Fibroblast of lung (primary cell): Measurements from ENCODE around the gene SLC38A1. TPM values are rescaled to one million over a fixed set of nuclear protein-coding genes. Genes with fewer than 3 reads are reported as not detected.

ENCODE experiments used
- DNase-seq, 2 donors: peaks; one replicate each; pipeline versions ENCODE4 v3.0.0 to v3.0.0-alpha.2; 2010; ENCODE audit warnings: low read depth in 2 of 2
- H2AFZ ChIP-seq: 2 replicates; pipeline ENCODE4 v1.5.1; 2012; ENCODE audit warnings: low read length, control low read depth, inconsistent platforms
- H3K27ac ChIP-seq: 2 replicates; pipeline ENCODE4 v1.5.1; 2011; ENCODE audit warnings: low read length, control low read depth; ENCODE audit not compliant: insufficient read depth
- H3K27me3 ChIP-seq: 2 replicates; pipeline ENCODE4 v1.5.1; 2011; ENCODE audit warnings: mild to moderate bottlenecking, low read length; ENCODE audit not compliant: control insufficient read depth, insufficient read depth
- H3K36me3 ChIP-seq: 2 replicates; pipeline ENCODE4 v1.5.1; 2011; ENCODE audit warnings: low read length; ENCODE audit not compliant: control insufficient read depth, insufficient read depth
- H3K4me1 ChIP-seq: 2 replicates; pipeline ENCODE4 v1.5.1; 2011; ENCODE audit warnings: low read length; ENCODE audit not compliant: control insufficient read depth, insufficient read depth; ENCODE audit errors: extremely low read depth
- H3K4me2 ChIP-seq: 2 replicates; pipeline ENCODE4 v1.5.1; 2011; ENCODE audit warnings: low read length, control low read depth; ENCODE audit not compliant: insufficient read depth; ENCODE audit errors: extremely low read depth
- H3K4me3 ChIP-seq, 4 experiments: fragments of 200-600 bp in 1 of 4; sonication (generic) in 1 of 4; replicated peaks in 1 of 4; 2 replicates each; pipeline ENCODE4 v1.5.1; 2011 to 2016; ENCODE audit warnings: low read length in 4 of 4, low read depth in 3 of 4, mild to moderate bottlenecking in 3 of 4, control low read depth in 2 of 4, inconsistent platforms in 1 of 4, mixed read lengths in 1 of 4; ENCODE audit not compliant: insufficient read depth in 1 of 4; ENCODE audit errors: control extremely low read depth in 1 of 4
- H3K79me2 ChIP-seq: 2 replicates; pipeline ENCODE4 v1.5.1; 2012; ENCODE audit warnings: mild to moderate bottlenecking, low read length, inconsistent platforms; ENCODE audit not compliant: control insufficient read depth, insufficient read depth
- H3K9ac ChIP-seq: 2 replicates; pipeline ENCODE4 v1.5.1; 2011; ENCODE audit warnings: mild to moderate bottlenecking, low read length, control low read depth; ENCODE audit not compliant: insufficient read depth
- H3K9me3 ChIP-seq: 2 replicates; pipeline ENCODE4 v1.5.1; 2012; ENCODE audit warnings: low read depth, low read length; ENCODE audit not compliant: control insufficient read depth, insufficient read depth
- H4K20me1 ChIP-seq: 2 replicates; pipeline ENCODE4 v1.5.1; 2011; ENCODE audit warnings: low read length; ENCODE audit not compliant: control insufficient read depth, insufficient read depth; ENCODE audit errors: extremely low read depth
- EZH2 ChIP-seq: IDR thresholded peaks from 2 replicates; pipeline ENCODE4 v1.5.1; 2012; ENCODE audit warnings: low read length, control low read depth, mild to moderate bottlenecking; ENCODE audit errors: missing control alignments
- polyA plus RNA-seq, 2 donors: library from polyadenylated mRNA; depleted of rRNA in 1 of 2; stranded (reverse) in 1 of 2; unstranded in 1 of 2; fragments of >200 nt; gene quantifications; 2 replicates each; pipeline ENCODE4 v1.2.1, GENCODE V29; 2011 to 2012; ENCODE audit warnings: missing spikeins in 1 of 2
- total RNA-seq: library from RNA; depleted of rRNA; stranded (reverse); fragments of >200 nt; gene quantifications from 2 replicates; pipeline ENCODE4 v1.2.1, GENCODE V29; 2014
- TF ChIP-seq, protein P1 (sequence below), 2 donors: IDR thresholded peaks in 1 of 2; conservative IDR thresholded peaks in 1 of 2; 1 replicate in 1 of 2; 2 replicates in 1 of 2; pipeline ENCODE4 v1.5.1; 2011 to 2012; ENCODE audit warnings: low read length in 2 of 2, control low read depth in 1 of 2, inconsistent platforms in 1 of 2, low read depth in 1 of 2, mild to moderate bottlenecking in 1 of 2

The SLC38A1 gene
- total and polyA plus RNA-seq, 2 donors (not counting 1 experiment from before 2014, with no cell fraction given) = 24.3 to 88.8 TPM

- Histone ChIP-seq H3K27me3 (no peaks in the 10 kb centered on the region), H4K20me1 (no peaks in the 10 kb centered on the region), H3K4me3 (no peak overlapping the region), H3K27ac (no peak overlapping the region), H3K9ac (no peak overlapping the region), H2AFZ (no peak overlapping the region), H3K36me3 (no peaks in the 10 kb centered on the region), H3K4me1 (no peaks in the 10 kb centered on the region), H3K79me2 (no peaks in the 10 kb centered on the region), H3K4me2 (no peak overlapping the region), H3K9me3 (no peaks in the 10 kb centered on the region)
- no peak for DNase-seq
- no peak for TF ChIP-seq EZH2
- TF ChIP-seq, protein P1, sequence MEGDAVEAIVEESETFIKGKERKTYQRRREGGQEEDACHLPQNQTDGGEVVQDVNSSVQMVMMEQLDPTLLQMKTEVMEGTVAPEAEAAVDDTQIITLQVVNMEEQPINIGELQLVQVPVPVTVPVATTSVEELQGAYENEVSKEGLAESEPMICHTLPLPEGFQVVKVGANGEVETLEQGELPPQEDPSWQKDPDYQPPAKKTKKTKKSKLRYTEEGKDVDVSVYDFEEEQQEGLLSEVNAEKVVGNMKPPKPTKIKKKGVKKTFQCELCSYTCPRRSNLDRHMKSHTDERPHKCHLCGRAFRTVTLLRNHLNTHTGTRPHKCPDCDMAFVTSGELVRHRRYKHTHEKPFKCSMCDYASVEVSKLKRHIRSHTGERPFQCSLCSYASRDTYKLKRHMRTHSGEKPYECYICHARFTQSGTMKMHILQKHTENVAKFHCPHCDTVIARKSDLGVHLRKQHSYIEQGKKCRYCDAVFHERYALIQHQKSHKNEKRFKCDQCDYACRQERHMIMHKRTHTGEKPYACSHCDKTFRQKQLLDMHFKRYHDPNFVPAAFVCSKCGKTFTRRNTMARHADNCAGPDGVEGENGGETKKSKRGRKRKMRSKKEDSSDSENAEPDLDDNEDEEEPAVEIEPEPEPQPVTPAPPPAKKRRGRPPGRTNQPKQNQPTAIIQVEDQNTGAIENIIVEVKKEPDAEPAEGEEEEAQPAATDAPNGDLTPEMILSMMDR (conservative IDR thresholded peaks at IDR 0.05 in 1 of 2, IDR thresholded peaks at IDR 0.05 in 1 of 2; ENCODE audit: low read depth in 1 of 2, low read length in 2 of 2) = no peak
Observed at GRCh38 chr12:46179693-46180452, 89.0 kb downstream of the SLC38A1 start.

DNA sequence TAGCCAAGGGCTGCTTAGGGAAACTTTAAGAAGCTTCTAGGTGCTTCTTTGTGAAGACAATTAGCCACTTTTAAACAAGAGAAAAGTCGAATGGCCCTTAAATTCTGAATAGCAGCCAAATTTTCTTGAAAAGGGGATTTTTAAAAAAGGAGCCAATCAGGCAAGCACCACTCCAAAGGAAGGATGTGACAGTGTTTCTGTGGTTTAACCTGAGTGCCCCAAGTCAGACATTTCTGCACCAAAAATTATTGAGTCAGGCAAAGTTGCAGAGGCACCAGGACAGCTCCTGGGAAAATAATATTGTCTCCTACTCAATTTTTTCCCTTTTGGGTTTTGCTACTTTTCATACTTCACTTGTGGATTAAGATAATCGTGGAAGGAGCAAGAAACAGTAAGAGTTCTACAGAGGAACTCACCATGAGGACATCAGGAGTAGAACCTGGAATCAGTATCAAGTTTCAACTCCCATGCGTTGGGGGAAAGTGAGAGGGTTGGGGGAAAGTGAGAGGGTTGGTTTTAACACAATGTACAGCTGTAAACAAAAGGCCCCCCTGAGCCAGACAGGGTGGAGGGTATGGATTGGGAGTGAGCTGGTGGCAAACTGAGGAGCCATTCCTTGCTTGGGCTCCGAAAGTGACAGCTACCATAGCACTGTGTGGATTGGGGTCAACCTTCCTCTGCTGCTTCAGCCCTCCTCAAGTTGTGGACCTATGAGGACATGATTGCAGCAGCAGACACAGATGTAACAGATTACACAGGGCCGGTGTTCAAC is 90.8 kb downstream of the SLC38A1 start:
- no peak for TF ChIP-seq EZH2
- no peaks in the 10 kb centered on the region for H3K27me3 ChIP-seq
- H3K4me2 ChIP-seq = no peak overlapping the region
- no peak overlapping the region for H2AFZ ChIP-seq
- no peaks in the 10 kb centered on the region for H3K79me2 ChIP-seq
- H3K9ac ChIP-seq = no peak overlapping the region
- no peaks in the 10 kb centered on the region for H3K36me3 ChIP-seq
- no peak for DNase-seq
- no peaks in the 10 kb centered on the region for H4K20me1 ChIP-seq
- no peak overlapping the region for H3K27ac ChIP-seq
- no peak overlapping the region for H3K4me3 ChIP-seq
- H3K9me3 ChIP-seq = no peaks in the 10 kb centered on the region
- H3K4me1 ChIP-seq = no peaks in the 10 kb centered on the region

DNA sequence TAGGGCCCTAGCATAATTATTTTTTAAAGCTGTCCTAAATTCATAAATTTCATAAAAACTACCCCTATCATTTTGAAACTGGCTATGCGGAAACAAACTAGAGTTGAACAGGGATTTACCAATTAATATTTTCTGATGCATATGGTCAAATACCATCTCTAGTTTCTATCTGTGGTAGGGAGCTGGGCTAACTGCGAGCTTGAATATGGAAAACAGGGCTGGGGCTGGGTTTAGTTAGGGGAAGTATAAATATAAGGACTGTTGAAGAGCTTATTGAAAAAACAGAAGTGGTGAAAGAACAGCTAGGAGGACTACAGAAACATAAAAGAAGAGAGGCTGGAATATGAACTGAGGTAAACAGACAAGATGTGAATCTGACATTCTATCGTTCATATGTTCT is 91.8 kb downstream of the SLC38A1 start:
- no peaks in the 10 kb centered on the region for H3K9me3 ChIP-seq
- H2AFZ ChIP-seq = no peak overlapping the region
- DNase-seq = no peak
- H3K9ac ChIP-seq = no peak overlapping the region
- no peak overlapping the region for H3K4me3 ChIP-seq
- no peaks in the 10 kb centered on the region for H3K79me2 ChIP-seq
- no peaks in the 10 kb centered on the region for H4K20me1 ChIP-seq
- H3K4me1 ChIP-seq = no peaks in the 10 kb centered on the region
- H3K4me2 ChIP-seq = no peak overlapping the region
- TF ChIP-seq, protein P1 (conservative IDR thresholded peaks at IDR 0.05 in 1 of 2, IDR thresholded peaks at IDR 0.05 in 1 of 2; ENCODE audit: low read depth in 1 of 2, low read length in 2 of 2) = no peak
- TF ChIP-seq EZH2 = no peak
- no peaks in the 10 kb centered on the region for H3K36me3 ChIP-seq
- H3K27me3 ChIP-seq = no peaks in the 10 kb centered on the region
- H3K27ac ChIP-seq = no peak overlapping the region
